VCaP (cell line): ENCODE results near the gene CD7.

Experiments
- H3K27ac ChIP-seq: fragments of 450-650 bp; 2 replicates; pipeline ENCODE4 v1.5.1; 2017
- TF ChIP-seq, protein P1 (sequence below): fragments of 450-650 bp; conservative IDR thresholded peaks from 2 replicates; pipeline ENCODE4 v1.5.1; 2017; ENCODE audit warnings: mild to moderate bottlenecking, moderate library complexity

Gene CD7

DNA sequence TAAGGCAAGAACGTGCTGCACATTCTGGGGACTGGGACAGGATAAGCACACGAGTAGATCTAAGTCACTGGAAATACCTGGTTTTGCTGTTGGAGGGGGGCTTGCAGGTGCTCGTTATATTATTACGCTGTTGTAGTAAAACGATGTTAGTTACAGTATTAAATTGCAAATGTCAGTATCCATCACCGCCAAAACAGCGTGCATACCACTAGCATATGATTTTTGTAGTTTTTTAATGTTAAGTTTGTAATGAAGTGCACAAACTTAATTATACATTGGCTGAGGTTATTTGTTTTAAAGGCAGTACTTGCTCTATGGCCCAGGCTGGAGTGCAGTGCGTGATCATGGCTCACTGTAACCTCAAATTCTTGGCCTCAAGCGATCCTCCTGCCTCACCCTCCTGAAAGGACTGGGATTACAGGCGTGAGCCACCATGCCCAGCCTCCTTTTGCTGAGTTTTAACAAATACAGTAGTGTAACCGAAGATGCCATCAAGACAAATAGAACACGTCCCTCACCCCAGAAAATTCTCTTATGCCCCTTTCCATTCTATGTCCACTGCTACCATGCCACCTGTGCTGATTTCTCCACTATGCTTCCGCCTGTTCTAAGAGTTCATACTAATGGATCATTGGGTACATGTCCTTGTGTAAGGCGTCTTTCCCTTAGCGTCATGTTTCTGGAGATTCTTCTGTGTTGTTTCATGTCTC lies 23.2 kb downstream of the CD7 start:
- H3K27ac ChIP-seq: peak overlapping the region; percentile 99
- TF ChIP-seq, protein P1, sequence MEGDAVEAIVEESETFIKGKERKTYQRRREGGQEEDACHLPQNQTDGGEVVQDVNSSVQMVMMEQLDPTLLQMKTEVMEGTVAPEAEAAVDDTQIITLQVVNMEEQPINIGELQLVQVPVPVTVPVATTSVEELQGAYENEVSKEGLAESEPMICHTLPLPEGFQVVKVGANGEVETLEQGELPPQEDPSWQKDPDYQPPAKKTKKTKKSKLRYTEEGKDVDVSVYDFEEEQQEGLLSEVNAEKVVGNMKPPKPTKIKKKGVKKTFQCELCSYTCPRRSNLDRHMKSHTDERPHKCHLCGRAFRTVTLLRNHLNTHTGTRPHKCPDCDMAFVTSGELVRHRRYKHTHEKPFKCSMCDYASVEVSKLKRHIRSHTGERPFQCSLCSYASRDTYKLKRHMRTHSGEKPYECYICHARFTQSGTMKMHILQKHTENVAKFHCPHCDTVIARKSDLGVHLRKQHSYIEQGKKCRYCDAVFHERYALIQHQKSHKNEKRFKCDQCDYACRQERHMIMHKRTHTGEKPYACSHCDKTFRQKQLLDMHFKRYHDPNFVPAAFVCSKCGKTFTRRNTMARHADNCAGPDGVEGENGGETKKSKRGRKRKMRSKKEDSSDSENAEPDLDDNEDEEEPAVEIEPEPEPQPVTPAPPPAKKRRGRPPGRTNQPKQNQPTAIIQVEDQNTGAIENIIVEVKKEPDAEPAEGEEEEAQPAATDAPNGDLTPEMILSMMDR: no peak

DNA sequence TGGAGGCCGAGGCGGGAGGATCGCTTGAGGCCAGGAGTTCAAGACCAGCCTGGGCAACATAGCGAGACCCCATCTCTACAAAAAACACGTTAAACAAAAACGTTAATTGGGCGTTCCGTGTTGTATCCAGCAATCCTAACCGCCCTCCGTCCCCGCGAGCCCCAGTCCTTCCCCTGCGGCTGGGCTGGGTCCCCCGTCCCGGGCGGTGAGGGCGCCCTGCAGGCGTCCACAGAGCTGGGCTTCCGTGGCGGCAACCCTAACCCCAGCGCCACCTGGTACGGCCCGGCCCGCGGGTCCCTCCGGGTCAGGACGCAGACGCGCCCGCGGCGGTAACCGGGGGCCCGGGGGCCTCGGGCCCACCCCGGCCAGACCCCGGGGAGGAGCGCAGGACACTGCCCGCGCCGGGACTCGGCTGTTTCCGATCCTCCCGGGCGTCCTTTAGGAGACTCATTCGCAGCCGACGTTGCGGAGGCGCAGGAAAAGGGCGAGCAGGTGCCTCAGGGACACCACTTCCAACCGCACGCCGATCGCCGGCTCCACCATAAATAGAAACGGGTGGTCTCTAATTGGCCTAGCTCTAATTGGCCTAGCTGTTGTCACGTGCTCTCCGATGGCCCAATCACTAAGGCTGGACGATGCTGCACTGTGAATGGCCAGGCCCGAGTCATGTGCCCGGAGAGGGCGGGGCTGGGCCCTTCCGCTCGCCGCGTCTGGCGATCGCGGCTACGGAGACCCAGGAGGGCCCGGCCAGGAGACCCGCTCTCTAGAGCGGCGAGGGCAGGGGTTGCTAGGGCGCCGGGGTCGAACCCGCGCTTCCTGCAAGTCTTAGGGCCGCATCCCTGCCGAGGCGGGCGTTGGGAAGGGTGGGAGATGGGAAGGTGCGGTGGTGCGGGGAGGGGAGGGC lies 24.9 kb downstream of the CD7 start:
- H3K27ac ChIP-seq: peak overlapping the region; percentile 99
- TF ChIP-seq, protein P1: no peak

DNA sequence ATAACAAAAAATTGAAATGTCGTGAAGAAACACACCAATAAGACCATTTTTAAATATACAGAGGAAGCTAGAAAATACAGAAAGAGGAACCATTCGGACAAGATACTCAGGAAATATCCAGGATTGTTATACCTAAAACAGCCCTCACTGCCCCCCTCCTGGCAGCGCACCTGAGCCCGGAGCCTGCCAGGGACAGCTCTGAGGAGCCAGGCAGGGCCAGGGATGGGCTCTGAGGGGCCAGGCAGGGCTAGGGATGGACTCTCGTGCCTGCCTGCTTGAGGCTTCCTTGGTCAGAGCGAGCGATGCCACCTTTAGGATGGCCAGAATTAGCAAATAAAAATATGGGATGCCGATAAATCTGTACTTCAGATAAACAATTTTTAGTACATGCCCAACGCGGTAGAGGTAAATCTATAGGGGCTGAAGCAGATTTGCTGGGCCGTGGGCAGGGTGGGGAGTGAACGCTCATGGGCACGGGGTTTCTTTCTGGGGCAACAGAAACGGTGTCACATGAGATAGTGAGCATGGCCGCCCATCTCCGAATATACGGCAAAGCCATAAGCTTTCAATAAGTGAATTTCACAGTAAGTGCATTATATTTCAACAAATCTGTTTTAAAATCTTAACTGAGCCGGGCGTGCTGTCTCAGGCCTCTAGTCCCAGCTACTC lies 25.7 kb downstream of the CD7 start:
- TF ChIP-seq, protein P1: no peak
- peak overlapping the region; percentile 99 for H3K27ac ChIP-seq

DNA sequence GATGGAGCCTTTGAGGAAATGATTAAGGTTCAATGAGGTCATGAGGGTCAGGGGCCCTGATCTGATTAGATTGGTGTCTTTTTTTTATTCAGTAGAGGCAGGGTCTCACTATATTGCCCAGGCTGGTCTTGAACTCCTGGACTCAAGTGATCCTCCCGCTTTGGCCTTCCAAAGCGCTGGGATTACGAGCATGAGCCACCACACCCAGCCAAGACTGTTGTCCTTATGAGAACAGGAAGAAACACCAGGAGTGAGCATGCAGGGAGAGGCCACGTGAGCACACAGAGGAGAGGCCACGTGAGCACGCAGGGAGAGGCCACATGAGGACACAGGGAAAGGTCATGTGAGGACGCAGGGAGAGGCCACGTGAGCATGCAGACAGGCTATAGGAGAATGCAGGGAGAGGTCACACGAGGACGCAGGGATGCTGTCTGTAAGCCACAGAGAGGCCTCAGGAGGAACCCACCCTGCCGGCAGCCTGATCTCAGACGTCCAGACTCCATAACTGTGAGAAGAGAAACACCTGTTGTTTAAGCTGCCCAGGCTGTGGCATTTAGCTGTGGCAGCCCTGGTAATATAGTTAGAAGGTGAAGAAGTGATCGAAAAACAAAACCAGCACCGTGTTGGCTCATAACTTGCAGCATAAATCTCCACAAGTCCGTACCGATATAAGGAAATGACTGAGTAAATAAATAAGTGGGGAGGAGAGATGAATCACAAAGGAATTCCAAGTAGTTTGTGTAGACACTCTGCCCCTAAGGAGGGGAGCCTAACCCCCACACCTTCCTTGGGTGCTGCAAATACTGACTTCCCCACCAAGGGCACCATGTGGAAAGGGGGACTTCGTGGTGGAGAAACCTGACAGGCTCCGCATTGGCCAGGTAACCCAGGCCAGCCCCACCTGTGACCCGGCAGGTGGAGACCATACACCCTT lies 29.3 kb downstream of the CD7 start:
- TF ChIP-seq, protein P1: no peak
- peak overlapping the region; percentile 84 for H3K27ac ChIP-seq

DNA sequence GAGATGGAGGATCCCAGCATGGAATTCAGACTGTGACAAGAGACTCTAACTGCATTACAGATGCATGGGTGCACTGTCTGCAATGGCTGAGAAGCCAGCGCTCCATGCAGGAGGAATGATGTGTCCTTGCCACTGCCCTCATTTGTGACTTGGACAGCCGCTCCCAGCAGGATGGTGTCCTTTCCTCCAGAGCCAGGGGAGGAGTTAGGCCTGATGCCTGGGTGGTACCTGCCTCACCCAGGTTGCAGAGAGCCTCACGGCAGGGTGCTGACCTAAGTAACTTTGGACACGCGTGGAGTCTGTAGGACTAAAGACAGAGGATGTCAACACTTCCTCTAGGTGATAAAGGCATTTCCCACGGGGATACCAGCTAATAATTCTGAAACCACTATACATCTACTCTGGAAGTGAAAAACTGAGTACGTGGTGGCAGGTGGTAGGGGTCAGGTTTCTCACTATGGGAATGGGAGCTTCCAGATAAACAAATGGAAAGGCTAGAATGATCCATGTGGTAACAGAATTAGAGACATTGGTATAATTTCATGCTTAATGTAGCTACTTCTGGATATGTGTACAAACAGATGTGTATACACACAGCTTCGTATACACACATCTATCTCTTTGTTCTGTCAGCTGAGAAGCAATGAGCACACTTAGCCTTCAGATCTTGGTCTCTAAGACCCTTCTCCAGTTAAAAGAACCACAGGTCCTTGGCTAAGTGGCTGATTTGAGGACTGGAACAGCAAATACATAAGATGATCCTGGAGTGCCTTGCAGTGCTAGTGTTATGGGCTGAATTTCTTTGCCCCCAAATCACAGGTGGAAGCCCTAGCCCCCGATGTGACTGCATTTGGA lies 30.2 kb downstream of the CD7 start:
- TF ChIP-seq, protein P1: no peak
- peak overlapping the region; percentile 84 for H3K27ac ChIP-seq

DNA sequence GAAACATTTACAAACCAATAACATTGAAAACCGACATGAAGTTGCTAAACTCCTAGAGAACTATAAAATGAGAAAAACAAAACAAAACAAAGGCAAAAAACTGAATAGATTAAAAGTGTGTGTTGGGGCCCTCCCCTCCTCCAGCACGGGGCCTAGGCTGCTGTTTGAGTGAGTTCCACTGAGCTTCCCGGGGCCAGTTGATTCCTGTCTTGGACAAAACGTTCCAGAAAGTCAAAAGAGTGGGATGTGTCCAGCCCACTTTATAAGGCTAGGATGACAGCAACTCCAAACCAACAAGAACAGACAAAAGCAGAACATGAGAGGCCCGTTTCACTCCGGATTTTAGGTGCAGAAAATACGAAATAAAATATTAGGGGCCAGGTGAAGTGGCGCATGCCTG lies 32.3 kb downstream of the CD7 start:
- TF ChIP-seq, protein P1: no peak
- no peak overlapping the region for H3K27ac ChIP-seq
